Measurements from ENCODE around the gene PTPN3.
"Not testable (repeated sequence)": the region's sequence is repeated elsewhere in the genome, so short reads cannot be mapped to it uniquely, and the experiment has no call there.

The PTPN3 gene

DNA sequence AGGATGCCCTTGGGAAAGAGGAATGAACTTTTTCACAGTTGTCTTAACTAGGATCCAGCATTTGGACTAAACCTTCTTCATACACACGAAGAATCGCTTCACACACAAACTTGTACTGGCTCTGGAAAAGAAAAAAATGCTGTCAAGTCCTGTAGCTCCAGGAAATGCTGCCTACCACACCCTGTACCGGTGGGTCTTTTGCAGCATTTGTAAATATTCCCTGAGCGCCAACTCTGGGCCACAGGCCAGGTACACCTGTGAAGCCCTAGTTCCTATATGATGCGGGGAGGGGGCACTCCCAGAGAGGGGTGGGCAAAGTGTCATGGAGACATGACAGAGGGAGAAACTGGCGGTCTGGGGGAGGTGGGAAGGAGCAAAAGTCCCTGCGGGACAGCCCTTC, 118.6 kb downstream of the PTPN3 start:
- no peak for DNase-seq (ENCODE audit: low spot score)
- TF ChIP-seq, protein P1, sequence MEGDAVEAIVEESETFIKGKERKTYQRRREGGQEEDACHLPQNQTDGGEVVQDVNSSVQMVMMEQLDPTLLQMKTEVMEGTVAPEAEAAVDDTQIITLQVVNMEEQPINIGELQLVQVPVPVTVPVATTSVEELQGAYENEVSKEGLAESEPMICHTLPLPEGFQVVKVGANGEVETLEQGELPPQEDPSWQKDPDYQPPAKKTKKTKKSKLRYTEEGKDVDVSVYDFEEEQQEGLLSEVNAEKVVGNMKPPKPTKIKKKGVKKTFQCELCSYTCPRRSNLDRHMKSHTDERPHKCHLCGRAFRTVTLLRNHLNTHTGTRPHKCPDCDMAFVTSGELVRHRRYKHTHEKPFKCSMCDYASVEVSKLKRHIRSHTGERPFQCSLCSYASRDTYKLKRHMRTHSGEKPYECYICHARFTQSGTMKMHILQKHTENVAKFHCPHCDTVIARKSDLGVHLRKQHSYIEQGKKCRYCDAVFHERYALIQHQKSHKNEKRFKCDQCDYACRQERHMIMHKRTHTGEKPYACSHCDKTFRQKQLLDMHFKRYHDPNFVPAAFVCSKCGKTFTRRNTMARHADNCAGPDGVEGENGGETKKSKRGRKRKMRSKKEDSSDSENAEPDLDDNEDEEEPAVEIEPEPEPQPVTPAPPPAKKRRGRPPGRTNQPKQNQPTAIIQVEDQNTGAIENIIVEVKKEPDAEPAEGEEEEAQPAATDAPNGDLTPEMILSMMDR (conservative IDR thresholded peaks at IDR 0.05; ENCODE audit: low read depth) = no peak
- H3K27ac ChIP-seq = no peak overlapping the region
- ChIA-PET POLR2A (ENCODE audit: low non-redundant PET) (no interaction called here), CTCF (no interaction called here)

DNA sequence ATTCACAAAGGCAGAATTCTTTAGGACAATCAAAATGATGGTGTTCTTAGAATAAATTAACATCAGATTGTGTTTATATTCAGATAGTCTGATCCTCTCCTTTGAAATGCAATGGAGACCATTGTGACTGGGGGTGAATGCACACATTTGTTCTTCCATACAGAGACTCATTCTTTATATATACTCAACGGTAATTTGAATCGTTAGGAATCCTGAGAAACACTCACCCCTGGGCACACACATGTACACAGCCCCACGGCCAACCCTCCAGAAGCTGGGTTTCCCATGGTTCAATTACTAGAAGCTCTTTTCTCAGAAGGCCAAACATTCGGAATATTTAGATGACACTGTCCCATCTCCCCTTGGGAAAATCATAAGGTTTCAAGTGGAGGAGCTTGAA, 119.8 kb downstream of the PTPN3 start:
- CTCF ChIA-PET = interaction anchor here (0.7 kb wide), 1 partner anchor 241 kb away, joined by 3 read pairs; no protein-coding TSS in a partner anchor

DNA sequence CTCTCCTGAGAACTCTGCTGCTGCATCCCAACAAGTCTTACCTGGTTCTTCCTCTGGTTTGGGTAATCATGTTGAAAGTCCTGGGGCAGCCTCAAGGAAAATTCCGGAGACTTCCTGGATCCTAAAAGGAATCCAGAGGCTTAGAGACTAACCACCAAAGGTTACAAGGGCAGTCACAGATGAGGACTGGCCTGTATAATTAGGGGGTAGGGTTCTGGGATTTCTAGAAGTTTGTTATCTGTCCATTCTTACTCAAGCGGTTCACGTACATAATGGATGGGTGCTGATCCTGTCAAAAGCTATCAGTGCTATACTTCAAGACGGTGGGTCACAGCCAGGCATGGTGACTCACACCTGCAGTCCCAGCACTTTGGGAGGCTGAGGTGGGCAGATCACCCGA, 125.9 kb downstream of the PTPN3 start:
- ChIA-PET CTCF (interaction anchor here (0.6 kb wide), 1 partner anchor 9 kb away, joined by 3 read pairs; no protein-coding TSS in a partner anchor), POLR2A (ENCODE audit: low non-redundant PET) (no interaction called here)
- DNase-seq (ENCODE audit: low spot score) = no peak
- no peak overlapping the region for H3K27ac ChIP-seq
- TF ChIP-seq, protein P1 (conservative IDR thresholded peaks at IDR 0.05; ENCODE audit: low read depth) = no peak

More for the DNA sequence above, 119.8 kb downstream of the PTPN3 start:
- no peak overlapping the region for H3K27ac ChIP-seq
- POLR2A ChIA-PET (ENCODE audit: low non-redundant PET) = no interaction called here
- DNase-seq (ENCODE audit: low spot score) = no peak
- TF ChIP-seq, protein P1 (conservative IDR thresholded peaks at IDR 0.05; ENCODE audit: low read depth) = no peak

DNA sequence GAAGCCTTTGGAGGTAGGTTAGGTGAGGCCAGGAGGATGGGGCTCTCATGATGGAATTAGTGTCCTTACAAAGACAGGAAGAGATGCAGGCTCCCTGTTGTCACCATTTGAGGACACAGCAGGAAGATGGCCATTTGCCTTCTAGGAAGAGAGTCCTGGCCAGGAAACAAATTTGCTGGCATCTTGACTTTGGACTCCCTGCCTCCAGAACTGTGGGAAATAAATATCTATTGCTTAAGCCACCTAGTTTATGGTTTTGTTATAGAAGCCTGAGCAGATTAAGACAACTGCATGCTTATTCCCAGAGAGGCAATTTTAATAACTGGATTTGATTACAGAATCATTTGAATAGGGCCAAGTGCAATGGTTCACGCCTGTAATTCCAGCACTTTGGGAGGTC, 126.7 kb downstream of the PTPN3 start:
- CTCF ChIA-PET = no interaction called here
- no peak overlapping the region for H3K27ac ChIP-seq
- TF ChIP-seq, protein P1 (conservative IDR thresholded peaks at IDR 0.05; ENCODE audit: low read depth) = no peak
- DNase-seq (ENCODE audit: low spot score) = no peak
- POLR2A ChIA-PET (ENCODE audit: low non-redundant PET) = no interaction called here

DNA sequence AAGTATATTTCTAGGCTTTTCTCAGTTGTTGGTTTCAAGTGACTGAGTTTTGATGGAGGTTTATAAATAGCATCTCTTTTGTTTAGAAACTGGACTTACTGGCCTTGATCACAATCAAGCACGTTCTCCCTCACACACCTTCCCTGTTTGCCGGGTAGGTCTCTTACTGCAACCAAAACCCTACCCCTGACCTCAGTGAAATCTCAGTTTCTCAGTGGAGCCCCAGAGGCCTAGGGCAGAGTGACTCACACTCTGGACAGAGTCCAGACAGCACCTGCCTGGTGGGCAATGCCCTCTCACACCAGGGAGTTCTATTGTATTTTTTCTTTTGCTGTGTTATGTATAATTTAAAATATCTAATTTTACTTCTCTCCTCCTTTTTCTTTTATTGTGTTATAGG, 128.8 kb downstream of the PTPN3 start:
- no peak overlapping the region for H3K27ac ChIP-seq
- peak; percentile 43 for DNase-seq (ENCODE audit: low spot score)
- ChIA-PET POLR2A (ENCODE audit: low non-redundant PET) (no interaction called here), CTCF (interaction anchor here (0.7 to 0.9 kb wide), 3 partner anchors 51 to 526 kb away, joined by 3 to 5 read pairs (median 4); no protein-coding TSS in a partner anchor)
- TF ChIP-seq, protein P1 (conservative IDR thresholded peaks at IDR 0.05; ENCODE audit: low read depth) = no peak

DNA sequence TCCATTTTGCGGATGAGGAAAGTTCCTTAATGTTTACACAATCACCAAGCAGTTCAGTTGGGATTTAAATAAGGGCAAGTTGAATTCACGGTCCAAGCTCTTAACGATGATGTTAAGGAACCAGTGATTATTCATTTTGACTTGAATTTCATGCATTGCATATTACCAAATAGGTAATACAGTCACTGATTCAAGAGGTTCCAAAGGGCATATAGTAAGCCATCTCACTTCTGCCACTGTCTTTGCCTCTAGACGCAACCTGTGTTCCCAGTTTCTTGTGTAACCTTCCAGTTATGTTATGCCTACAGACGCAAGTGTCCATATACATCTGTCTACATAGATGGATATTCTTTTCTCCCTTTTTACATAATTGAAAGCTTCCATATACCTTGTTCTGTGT, 137.3 kb downstream of the PTPN3 start:
- ChIA-PET POLR2A (ENCODE audit: low non-redundant PET) (no interaction called here), CTCF (no interaction called here)
- no peak overlapping the region for H3K27ac ChIP-seq
- TF ChIP-seq, protein P1 (conservative IDR thresholded peaks at IDR 0.05; ENCODE audit: low read depth) = no peak
- no peak for DNase-seq (ENCODE audit: low spot score)

DNA sequence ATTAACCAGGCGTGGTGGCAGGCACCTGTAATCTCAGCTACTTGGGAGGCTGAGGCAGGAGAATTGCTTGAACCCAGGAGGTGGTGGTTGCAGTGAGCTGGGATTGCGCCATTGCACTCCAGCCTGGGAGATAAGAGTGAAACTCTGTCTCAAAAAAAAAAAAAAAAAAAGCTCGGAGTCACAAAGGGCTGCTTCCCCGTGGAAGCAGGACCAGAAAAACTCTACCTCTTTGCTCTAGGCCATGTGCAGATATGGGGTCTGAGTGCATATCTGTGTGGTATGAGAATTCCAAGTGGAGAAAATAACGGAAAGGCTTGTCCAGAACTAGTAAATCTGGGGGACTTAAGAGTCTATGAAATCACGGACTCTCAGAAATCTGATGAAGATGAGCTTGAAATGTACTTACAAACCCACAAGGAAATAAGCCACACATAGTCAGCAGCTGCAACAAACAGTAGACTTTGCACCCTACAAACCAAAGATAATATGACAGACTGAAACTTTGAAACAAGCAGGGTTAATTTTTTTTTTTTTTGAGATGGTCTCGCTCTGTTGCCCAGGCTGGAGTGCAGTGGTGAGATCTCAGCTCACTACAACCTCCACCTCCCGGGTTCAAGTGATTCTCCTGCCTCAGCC, 139.0 kb downstream of the PTPN3 start:
- POLR2A ChIA-PET (ENCODE audit: low non-redundant PET) = not testable (repeated sequence)
- CTCF ChIA-PET = interaction anchor here (0.9 kb wide), 1 partner anchor 13 kb away, joined by 4 read pairs; no protein-coding TSS in a partner anchor

More for the DNA sequence above, 139.0 kb downstream of the PTPN3 start:
- H3K27ac ChIP-seq; DNase-seq (ENCODE audit: low spot score): not testable (repeated sequence)

Measured in RWPE1 (cell line).